ENCODE measurements around the gene APC.
A peak's percentile ranks its signal among the peaks of the same experiment; 100 is the strongest.
"Not testable (repeated sequence)": the region's sequence is repeated elsewhere in the genome, so short reads cannot be mapped to it uniquely, and the experiment has no call there.

Gene APC

DNA sequence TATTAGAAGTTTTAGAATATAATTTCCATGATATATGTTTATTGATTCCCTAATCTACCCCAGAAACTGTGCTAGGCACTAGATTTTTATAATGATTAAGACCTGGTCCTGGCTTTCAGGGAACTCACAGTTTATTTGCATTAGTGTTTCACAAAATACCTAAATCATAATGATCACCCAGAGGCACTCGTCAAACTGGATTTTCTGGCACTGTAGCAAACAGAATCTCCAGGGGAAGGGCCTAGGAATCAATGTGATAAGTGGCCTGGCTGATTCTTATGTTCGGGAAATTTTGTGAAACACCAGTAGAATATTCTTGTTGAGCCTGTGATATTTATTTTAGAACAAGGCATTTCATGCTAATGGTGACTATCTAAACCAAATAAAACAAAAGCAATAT lies 86.0 kb downstream of the APC start:
- DNase-seq (ENCODE audit: insufficient read length, low spot score) = no peak

DNA sequence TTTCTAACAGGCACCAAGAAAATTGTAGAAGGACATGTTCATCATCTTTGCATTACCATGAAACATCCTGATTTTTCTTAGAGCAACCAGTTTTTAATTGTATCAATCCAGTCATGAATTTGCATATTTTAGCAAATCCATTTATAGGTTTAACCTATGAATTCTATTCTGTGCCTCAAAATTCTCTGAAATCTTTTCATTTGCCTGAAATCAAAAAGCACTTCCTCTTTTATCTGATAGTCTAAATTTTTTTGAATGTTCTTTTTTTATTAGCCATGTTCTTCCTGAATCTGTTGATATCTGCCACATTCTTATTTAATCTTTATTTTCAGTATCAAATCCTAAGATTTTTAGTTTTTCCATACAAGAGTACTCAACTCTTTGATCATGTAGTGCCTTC lies 86.5 kb downstream of the APC start:
- no peak for FAIRE-seq
- DNase-seq (ENCODE audit: insufficient read length, low spot score) = no peak
- TF ChIP-seq POLR2A (IDR thresholded peaks at IDR 0.05; ENCODE audit: low read depth, low read length) = no peak

More for the DNA sequence above, 86.0 kb downstream of the APC start:
- no peak for FAIRE-seq
- TF ChIP-seq POLR2A (IDR thresholded peaks at IDR 0.05; ENCODE audit: low read depth, low read length) = no peak

DNA sequence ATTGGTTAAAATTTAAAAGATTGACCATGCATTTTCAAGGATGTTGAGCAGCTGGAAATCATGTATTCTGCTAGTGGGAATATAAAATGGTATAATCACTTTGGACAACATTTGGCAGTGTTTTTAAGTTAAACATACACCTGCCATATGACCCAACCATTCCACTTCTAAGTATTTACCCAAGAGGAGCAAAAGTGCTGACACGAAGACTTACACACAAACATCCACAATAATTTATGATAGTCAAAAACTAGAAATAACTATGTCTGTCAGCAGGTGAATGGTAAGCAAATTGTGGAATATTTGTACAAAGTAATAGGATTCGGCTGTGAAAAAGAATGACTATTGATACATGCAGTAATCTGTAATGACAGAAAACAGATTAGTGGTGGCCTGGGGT lies 92.7 kb downstream of the APC start:
- DNase-seq (ENCODE audit: insufficient read length, low spot score) (no peak), FAIRE-seq (no peak)
- TF ChIP-seq POLR2A (IDR thresholded peaks at IDR 0.05; ENCODE audit: low read depth, low read length) = no peak

DNA sequence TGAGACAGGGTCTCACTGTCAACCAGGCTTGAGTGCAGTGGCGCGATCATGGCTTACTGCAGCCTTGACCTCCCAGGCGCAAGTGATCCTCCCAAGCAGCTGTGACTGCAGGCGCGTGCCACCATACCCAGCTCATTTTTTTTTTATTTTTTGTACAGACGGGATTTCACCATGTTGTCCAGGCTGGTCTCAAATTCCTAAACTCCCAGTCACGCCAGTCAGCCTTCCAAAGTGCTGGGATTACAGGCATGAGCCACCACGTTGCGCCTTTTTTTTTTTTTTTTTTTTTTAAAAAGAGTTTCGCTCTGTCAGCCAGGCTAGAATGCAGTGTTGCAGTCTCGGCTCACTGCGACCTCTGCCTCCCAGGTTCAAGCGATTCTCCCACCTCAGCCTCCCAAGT lies 96.3 kb downstream of the APC start:
- FAIRE-seq = no peak
- TF ChIP-seq POLR2A (IDR thresholded peaks at IDR 0.05; ENCODE audit: low read depth, low read length) = no peak
- DNase-seq (ENCODE audit: insufficient read length, low spot score) = no peak

DNA sequence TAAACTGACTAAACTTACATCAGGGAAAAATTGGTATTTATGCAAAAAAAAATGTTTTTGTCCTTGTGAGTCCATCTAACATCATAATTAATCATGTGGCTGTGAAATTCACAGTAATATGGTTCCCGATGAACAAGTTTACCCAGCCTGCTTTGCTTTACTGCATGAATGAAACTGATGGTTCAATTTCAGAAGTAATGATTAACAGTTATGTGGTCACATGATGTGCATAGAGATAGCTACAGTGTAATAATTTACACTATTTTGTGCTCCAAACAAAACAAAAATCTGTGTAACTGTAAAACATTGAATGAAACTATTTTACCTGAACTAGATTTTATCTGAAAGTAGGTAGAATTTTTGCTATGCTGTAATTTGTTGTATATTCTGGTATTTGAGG lies 106.8 kb downstream of the APC start:
- DNase-seq (ENCODE audit: insufficient read length, low spot score) (no peak), FAIRE-seq (no peak)
- no peak for TF ChIP-seq POLR2A (IDR thresholded peaks at IDR 0.05; ENCODE audit: low read depth, low read length)

DNA sequence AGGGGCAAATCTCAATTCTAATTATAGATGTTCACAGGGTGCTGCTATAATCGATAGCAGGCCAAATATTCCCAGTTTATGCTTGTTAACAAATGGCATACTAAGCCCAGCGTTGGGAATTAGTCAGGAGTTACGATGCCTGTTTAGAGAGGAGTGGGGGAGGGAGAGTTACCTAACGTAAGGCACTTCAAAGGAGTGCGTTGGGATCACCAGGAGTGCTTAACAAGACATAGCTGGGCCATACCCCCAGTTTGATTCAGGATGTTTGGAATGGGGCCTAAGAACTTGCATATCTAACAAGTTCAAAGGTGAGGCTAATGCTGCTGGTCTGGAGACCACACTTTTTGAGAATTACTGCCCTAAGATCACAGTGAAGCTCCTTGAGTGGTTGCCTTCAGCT lies 108.9 kb downstream of the APC start:
- FAIRE-seq = no peak
- DNase-seq (ENCODE audit: insufficient read length, low spot score) = no peak
- no peak for TF ChIP-seq POLR2A (IDR thresholded peaks at IDR 0.05; ENCODE audit: low read depth, low read length)

DNA sequence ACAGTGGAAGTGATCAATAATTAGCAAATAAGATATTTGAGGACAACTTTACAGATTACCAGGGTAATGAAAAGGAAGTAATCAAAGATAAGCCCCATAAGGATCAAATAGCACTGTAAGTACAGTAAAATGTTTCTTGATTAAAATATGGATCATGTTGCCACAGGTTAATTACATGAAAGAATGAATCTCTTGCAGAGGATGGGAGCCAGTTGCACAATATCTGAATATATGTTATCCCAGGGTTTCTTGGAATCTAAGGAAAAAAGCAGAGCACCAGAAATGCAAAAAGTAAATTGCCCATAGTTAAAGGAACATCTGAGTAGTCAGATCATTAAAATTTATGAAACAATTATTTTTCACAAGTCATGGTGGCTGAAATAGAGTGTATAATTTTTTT lies 109.6 kb downstream of the APC start:
- FAIRE-seq = no peak

DNA sequence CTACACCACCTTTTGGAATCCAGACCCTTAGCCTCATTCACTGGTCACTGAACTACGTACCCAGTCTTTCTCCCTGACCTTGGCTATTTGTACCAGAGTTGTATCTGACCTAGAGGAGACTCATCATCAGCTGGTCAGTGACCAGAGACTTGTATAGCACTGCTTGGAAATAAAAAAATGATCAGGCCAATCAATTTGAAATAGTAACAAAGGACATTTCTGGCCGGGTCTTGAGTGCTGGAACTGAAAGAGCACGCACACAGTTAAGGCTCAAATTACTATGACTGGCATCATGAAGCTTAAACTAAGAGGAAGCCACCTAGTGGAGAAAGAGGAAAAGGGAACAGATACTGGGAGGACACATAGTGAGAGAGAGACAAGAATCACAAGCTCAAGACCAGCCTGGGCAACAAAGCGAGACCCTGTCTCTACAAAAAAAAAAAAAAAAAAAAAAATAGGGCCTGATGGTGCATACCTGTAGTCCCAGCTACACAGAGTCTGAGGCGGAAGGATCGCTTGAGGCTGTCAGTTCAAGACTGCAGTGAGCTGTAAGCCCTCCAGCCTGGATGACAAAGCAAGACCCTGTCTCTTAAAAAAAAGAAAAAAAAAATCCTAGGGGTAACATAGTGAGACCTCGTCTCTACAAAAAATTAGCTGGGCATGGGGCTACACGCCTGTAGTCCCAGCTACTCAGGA lies 110.6 kb downstream of the APC start:
- DNase-seq (ENCODE audit: insufficient read length, low spot score) (peak; percentile 19), FAIRE-seq (peak; percentile 94)
- no peak for TF ChIP-seq POLR2A (IDR thresholded peaks at IDR 0.05; ENCODE audit: low read depth, low read length)

More for the DNA sequence above, 109.6 kb downstream of the APC start:
- TF ChIP-seq POLR2A (IDR thresholded peaks at IDR 0.05; ENCODE audit: low read depth, low read length) = no peak
- no peak for DNase-seq (ENCODE audit: insufficient read length, low spot score)

DNA sequence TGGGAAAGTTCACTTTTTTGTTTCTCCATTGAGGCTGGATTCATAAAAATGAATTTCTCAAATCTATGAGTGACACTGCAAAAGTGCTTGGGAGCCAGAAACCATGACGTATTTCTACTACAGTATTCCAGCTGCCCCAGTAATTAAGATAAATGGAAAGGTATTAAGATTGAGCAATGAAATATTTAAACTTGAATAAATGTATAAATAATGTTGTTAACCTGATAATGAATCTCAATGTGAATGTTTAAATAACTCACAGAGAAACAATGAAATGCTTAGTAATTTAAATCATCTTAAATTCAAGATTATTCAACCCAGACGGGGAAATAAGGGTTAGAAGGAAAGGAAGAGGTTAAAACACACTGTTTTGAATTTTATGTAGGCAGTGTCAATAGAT lies 112.2 kb downstream of the APC start:
- FAIRE-seq (no peak), DNase-seq (ENCODE audit: insufficient read length, low spot score) (no peak)
- no peak for TF ChIP-seq POLR2A (IDR thresholded peaks at IDR 0.05; ENCODE audit: low read depth, low read length)

DNA sequence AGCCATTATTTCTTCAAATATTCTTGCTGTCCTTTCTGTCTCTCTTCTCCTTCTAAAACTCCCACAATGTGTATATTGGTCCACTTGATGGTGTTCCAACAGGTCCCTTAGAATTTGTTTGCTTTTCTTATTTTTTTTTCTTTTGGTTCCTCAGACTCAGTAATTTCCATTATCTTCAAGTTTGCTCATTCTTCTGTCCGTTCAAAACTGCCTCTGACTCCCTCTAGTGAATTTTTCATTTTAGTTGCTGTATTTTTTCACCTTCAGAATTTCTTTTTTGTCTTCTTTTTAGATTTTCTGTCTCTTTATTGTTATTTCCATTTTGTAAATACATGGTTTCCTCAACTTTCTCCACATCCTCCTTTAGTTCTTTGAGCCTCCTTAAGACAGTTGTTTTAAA lies 117.0 kb downstream of the APC start:
- no peak for FAIRE-seq

DNA sequence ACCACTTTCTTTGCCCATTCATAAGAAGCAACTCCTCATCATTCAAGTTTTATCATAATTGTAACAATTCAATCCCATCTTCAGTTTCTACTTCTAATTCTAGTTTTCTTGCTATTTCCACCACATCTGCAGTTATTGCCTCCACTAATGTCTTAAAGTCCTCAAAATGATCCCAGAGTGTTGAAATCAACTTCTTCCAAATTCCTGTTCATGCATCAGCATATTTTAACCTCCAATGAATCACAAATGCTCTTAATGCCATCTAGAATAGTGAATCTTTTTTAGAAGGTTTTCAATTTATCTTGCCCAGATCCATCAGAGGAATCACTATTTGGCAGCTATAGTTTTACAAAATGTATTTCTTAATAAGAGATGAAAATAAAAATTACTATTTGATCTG lies 120.2 kb downstream of the APC start:
- DNase-seq (ENCODE audit: insufficient read length, low spot score) (no peak), FAIRE-seq (no peak)
- TF ChIP-seq POLR2A (IDR thresholded peaks at IDR 0.05; ENCODE audit: low read depth, low read length) = no peak

More for the DNA sequence above, 117.0 kb downstream of the APC start:
- no peak for TF ChIP-seq POLR2A (IDR thresholded peaks at IDR 0.05; ENCODE audit: low read depth, low read length)
- no peak for DNase-seq (ENCODE audit: insufficient read length, low spot score)

DNA sequence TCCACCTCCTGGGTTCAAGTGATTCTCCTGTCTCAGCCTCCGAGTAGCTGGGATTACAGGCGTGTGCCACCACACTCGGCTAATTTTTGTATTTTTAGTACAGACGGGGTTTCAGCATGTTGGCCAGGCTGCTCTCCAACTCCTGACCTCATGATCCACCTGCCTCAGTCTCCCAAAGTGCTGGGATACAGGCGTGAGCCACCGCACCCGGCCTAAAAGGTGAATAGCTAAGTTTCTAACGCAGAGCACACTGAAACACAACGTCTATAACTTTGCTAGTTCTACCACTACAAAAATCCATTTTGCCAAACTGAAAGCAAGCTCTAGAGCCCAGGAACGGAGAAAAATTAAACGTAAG lies 122.9 kb downstream of the APC start:
- FAIRE-seq; DNase-seq (ENCODE audit: insufficient read length, low spot score): not testable (repeated sequence)

DNA sequence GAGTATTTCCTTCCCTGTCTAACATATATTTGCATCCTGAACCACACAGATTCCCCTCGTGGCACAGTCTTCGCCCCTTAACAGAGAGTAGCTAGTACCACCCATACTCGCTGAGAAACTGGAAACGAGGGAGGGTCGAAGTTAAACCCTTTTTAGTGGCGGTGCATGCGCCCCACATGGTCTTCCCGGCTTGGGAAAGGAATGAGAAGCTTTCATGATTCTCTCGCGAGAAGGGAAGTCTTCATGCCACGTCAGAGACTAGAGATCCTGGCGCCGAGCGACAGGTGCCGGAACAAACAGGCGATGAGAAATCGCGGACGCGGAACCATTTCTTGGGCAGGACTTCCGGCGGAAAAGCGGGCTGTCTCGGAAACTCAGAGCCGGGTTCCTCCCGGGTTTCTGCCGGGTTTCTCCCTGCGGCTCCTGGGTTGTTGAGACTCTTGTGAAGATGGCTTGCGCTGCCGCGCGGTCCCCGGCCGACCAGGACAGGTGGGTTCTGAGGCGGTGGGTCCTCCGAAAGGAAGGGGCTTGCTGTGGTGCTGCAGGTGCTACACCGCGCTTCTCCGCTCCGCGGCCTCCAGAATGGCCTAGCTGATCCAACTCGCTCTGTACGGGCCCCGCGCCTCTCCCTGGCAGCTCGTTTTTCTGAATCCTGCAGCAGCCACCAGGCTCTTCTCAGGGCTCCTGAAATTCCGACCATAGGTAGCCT lies 123.4 kb downstream of the APC start, which contains the start of gene SRP19:
Gene SRP19, plus strand, starts transcription at position 359 of the 709 bp plus-strand sequence. Its CDS starts 90 bp downstream, at position 449.
- FAIRE-seq = peak; percentile 85
- DNase-seq (ENCODE audit: insufficient read length, low spot score) = peak; percentile 93
- TF ChIP-seq POLR2A (IDR thresholded peaks at IDR 0.05; ENCODE audit: low read depth, low read length) = no peak; the same call in 1 of the 2 replicates

DNA sequence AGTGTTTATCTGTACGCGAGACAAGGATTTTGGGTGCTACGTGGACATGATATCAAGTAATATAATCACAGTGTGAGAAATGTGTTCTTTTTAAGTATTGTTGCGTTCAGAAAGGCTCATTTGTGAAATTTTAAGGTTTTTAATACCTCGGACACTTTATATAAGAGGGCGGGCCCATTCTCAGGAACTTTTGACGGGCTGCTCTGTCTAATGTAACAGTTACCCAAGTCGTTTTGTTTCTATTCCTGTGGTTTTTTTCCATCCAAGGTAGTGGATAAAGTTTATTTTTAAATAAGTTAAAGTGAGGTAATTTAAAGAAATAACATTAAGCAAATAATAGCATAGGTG lies 123.9 kb downstream of the APC start:
- DNase-seq (ENCODE audit: insufficient read length, low spot score) = no peak
- no peak for FAIRE-seq
- no peak for TF ChIP-seq POLR2A (IDR thresholded peaks at IDR 0.05; ENCODE audit: low read depth, low read length)

DNA sequence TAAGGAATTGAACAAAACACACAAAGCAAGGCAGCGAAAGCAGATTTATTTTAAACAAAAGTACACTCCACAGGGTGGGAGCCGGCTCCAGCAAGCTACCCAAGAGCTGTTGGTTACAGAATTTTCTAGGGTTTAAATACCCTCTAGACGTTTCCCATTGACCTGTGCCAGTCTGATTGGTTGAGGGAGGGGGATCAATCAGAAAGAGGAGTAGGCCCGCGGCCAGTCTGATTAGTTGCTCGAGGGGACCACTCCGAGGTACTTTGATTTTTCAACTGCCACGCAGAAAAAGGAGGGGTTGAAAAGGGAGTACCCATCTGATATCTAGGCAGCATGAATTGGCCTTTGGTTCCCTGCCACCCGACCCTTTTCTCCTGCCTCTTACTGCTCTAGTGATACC lies 124.4 kb downstream of the APC start:
- TF ChIP-seq POLR2A (IDR thresholded peaks at IDR 0.05; ENCODE audit: low read depth, low read length) = no peak
- no peak for DNase-seq (ENCODE audit: insufficient read length, low spot score)
- no peak for FAIRE-seq
